NCI-H2107 (cell line): ENCODE results near the gene RAI14.

Source experiments
- DNase-seq: peaks from one replicate; lab custom pipeline; 2025; lab: John Stamatoyannopoulos, UW

RAI14 gene

DNA sequence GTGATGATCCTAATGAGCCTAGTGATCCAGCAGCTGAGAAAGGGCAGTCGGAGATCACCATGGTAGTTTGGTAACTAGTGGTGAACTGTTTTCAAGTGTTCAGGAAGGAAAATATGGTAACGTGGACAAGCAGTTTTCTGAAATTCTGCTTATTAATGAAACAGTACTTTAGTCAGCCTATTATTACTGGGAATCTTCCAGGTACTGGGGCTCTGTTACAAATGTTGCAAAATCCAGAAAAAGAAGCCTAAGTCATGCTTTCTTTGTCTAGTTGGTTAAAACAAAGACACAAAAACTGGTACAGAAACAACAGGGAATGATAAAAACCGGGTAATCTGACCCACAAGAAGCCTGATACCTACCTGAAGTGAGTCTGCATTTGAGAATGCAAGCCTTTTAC, 201.0 kb downstream of the RAI14 start:
- DNase-seq: no peak

GRCh38 chr5:34857894-34858293, 201.8 kb downstream of the RAI14 start:
- DNase-seq: no peak

DNA sequence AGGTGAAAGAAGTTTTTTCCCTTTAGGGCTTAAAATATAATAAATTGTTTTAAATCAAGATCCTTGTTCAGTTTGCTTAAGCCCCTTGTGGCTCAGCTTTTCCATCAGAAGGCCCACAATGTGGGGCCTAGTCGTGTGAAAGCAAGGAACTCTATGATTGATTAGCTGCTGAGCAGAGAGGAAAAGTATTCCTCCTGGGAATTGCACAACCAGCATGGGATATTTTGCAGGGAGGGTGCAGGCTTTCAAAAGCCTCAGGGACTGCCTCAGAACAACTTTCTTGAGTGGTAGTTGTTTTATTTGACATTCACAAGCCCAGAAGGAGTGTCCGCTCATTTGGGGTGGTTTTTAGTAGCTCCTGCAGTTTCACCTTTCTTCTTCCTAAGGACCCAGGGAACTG, 202.7 kb downstream of the RAI14 start:
- no peak for DNase-seq

DNA sequence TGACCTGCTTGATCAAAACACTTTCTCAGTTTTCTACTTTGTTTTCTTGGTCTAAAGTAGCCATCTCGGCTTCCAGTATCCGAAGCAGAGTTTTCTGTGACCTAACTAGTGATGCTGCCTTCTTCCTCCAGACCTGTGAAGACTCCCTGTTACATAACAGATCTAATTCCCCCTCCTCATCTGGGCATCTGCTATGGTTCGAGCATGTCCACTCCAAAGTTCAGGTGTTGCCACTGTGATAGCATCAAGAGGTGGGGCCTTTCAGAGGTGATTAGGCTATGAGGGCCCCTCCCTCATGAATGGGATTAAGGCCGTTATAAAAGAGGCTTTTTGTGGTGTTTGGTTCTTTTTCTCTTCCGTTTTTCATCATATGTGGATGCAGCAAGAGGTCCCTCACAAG, 203.1 kb downstream of the RAI14 start:
- no peak for DNase-seq

DNA sequence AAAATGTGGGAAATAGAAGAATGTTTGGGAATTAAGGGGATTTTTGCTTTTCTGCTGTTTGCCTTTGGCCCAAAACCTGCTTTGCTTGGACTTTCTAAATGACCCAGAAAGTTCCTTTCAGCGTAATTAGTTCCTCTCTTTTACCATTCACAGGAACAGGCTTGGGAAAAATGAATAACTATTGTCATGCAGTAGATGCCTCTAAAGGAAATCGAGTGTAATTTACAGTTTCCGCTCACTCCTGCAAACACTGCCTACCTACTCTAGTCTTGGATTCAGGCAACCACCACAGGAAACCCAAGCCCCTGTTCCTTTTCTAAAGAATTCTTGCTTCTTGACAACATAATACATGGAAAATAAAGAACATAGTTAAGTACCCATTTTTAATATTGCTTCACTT, 207.8 kb downstream of the RAI14 start:
- no peak for DNase-seq

DNA sequence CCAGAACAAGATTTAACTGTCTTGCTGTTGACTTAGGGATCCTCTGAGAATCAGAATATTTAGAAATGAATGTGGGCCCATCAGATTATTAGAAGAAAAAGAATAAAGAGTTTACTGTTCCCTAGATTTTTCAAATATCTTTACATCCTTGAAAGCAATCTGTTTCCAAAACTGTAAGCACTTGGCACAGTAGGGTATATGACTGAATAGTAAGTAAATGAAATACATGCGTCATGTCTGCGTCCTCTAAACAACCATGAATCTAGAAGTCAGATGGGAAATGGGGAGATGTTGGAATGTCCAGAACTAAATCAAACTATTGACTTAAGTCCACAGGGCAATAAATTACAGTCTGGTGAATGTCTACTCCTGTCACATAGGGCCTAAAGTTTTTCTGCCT, 209.0 kb downstream of the RAI14 start:
- no peak for DNase-seq

DNA sequence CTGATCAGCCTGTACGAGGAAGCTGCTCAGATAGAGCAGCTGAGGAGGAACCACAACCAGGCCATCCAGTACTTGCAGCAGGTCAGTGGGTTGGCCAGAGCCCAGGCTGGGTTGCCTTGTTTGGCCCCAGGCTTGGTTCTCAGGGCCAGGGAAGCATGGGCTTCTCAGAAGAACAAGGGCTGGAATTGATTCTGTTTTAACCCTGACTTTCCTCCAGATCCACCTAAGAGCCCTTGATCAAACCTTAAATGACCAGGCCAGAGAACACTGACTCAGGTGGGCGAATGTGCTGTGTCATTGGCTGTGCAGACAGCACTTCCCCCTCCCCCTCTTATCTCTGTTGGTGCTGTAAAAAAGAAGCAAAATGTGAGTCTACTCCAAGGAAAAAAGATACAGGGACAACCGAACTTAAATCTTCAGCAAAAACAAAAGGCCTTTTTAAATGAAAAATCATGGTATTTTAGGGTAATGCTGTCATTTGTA, 210.9 kb downstream of the RAI14 start:
- no peak for DNase-seq

- no peak for DNase-seq
Measured at GRCh38 chr5:34867660-34868059, 211.5 kb downstream of the RAI14 start.

GRCh38 chr5:34868791-34869190, 212.7 kb downstream of the RAI14 start:
- no peak for DNase-seq

DNA sequence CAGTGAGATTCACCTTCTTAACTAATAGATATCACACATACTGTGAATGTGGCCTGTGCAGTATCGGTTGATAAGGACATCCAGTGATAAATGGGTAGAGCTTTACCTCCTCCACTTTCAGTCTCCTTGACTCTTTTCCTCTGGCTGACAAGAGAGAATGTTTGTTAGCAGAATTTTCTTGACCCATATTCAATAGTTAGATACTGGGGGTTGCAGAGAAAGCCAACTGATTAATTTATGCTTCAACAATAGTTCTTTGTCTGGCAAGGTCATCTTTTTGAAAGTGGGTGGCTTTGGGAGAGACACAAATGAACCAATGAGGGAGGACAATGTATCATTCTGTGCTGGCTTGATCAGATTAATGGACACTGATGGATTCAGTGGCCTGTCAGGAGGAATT, 213.1 kb downstream of the RAI14 start:
- no peak for DNase-seq

DNA sequence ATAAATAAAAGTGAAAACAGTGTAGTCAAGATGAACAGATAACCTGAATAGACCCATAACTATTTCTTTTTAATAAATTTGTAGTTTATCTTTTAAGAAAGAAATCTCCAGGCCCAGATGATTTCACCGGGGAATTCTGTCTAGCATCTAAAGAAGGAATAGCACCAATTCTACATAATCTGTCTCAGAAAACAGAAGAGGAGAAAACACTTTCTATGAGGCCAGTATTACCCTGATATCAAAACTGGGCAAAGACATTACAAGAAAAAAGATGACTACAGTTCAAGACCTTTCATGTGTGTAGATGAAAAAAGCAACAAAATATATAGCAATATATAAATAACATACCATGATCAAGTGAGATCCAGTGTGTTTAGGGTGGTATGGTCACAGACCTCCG, 214.3 kb downstream of the RAI14 start:
- DNase-seq: no peak

DNA sequence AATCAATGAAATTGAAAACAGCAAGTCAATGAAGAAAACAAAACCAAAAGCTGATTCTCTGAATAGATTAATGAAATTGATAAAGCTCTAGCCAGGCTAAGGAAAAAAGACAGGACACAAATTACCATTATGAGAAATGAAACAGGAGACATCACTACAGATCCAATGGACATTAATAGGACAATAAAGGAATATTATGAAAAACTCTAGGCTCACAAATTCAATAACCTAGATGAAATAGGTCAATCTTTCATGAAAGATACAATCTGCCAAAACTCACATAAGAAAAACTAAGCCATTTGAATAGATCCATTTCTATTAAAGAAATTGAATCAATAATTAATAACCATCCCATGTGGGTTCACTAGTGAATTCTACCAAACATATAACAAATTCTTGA, 220.1 kb downstream of the RAI14 start:
- DNase-seq: no peak

- DNase-seq: no peak
Measured at GRCh38 chr5:34881246-34881645, 225.1 kb downstream of the RAI14 start.
